Keratinocyte (primary cell): ENCODE data around the gene AKAP6. TPM values are rescaled to one million over a fixed set of nuclear protein-coding genes. Genes with fewer than 3 reads are reported as not detected.
A peak's percentile ranks its signal among the peaks of the same experiment; 100 is the strongest.

Experiments used
- DNase-seq: peaks from one replicate; pipeline ENCODE4 v3.0.0-alpha.2; 2011; ENCODE audit warnings: low read depth, missing footprints, low spot score
- FAIRE-seq: peaks from 2 replicates; lab custom pipeline; 2011; peaks lifted over from hg19 to GRCh38; lab: Jason Lieb, UNC
- H2AFZ ChIP-seq: 2 replicates; pipeline ENCODE4 v1.6.0; 2012; ENCODE audit warnings: low read length, control low read depth, inconsistent platforms; ENCODE audit not compliant: control insufficient read depth
- H3K27ac ChIP-seq: 2 replicates; pipeline ENCODE4 v1.5.1; 2011; ENCODE audit warnings: low read length; ENCODE audit not compliant: control insufficient read depth, insufficient read depth
- H3K27me3 ChIP-seq: 3 replicates; pipeline ENCODE4 v1.6.0; 2011; ENCODE audit warnings: low read length; ENCODE audit not compliant: control insufficient read depth, insufficient read depth; ENCODE audit errors: extremely low read depth
- H3K36me3 ChIP-seq, 2 experiments: 2 replicates in 1 of 2; 3 replicates in 1 of 2; pipeline ENCODE4 v1.5.1; 2011; ENCODE audit warnings: low read length in 2 of 2, mild to moderate bottlenecking in 1 of 2; ENCODE audit not compliant: control insufficient read depth in 2 of 2, insufficient read depth in 2 of 2; ENCODE audit errors: extremely low read depth in 1 of 2
- H3K4me1 ChIP-seq: 3 replicates; pipeline ENCODE4 v1.5.1; 2011; ENCODE audit warnings: low read length; ENCODE audit not compliant: control insufficient read depth, insufficient read depth; ENCODE audit errors: extremely low read depth
- H3K4me2 ChIP-seq: 3 replicates; pipeline ENCODE4 v1.6.0; 2011; ENCODE audit warnings: low read depth, low read length; ENCODE audit not compliant: control insufficient read depth, insufficient read depth; ENCODE audit errors: extremely low read depth
- H3K4me3 ChIP-seq, 3 experiments: fragments of 200-600 bp in 1 of 3; sonication (generic) in 1 of 3; 2 replicates in 2 of 3; 3 replicates in 1 of 3; pipeline ENCODE4 v1.5.1; 2011 to 2016; ENCODE audit warnings: low read length in 3 of 3, mild to moderate bottlenecking in 3 of 3, control low read depth in 2 of 3, inconsistent platforms in 1 of 3, low read depth in 1 of 3, mixed read lengths in 1 of 3, mixed run types in 1 of 3, moderate library complexity in 1 of 3; ENCODE audit not compliant: control insufficient read depth in 2 of 3, insufficient read depth in 2 of 3; ENCODE audit errors: extremely low read depth in 1 of 3
- H3K79me2 ChIP-seq: 2 replicates; pipeline ENCODE4 v1.6.0; 2012; ENCODE audit warnings: low read length; ENCODE audit not compliant: control insufficient read depth, insufficient read depth
- H3K9ac ChIP-seq: 3 replicates; pipeline ENCODE4 v1.6.0; 2011; ENCODE audit warnings: low read length; ENCODE audit not compliant: control insufficient read depth, insufficient read depth; ENCODE audit errors: extremely low read depth
- H3K9me1 ChIP-seq: 3 replicates; pipeline ENCODE4 v1.6.0; 2011; ENCODE audit warnings: low read length; ENCODE audit not compliant: control insufficient read depth, insufficient read depth; ENCODE audit errors: extremely low read depth
- H3K9me3 ChIP-seq: 2 replicates; pipeline ENCODE4 v1.5.1; 2012; ENCODE audit warnings: low read depth, low read length; ENCODE audit not compliant: control insufficient read depth
- H4K20me1 ChIP-seq: 3 replicates; pipeline ENCODE4 v1.6.0; 2011; ENCODE audit warnings: low read length; ENCODE audit not compliant: control insufficient read depth, insufficient read depth; ENCODE audit errors: extremely low read depth
- EZH2 ChIP-seq: IDR thresholded peaks from one replicate; pipeline ENCODE4 v1.6.1; 2012; ENCODE audit warnings: inconsistent platforms, mild to moderate bottlenecking, low read length, moderate library complexity
- dilution Hi-C: fragments of 300-500 bp; cut with MboI; formaldehyde crosslinking; loops from one replicate; pipeline ENCODE4 v1.7.0; 2020; ENCODE audit warnings: low sequenced_read_pairs; ENCODE audit not compliant: extremely low pct_ligation_motif_present
- polyA plus RNA-seq, 5 experiments: library from polyadenylated mRNA; depleted of rRNA in 3 of 5; stranded (reverse) in 3 of 5; stranded (forward) in 1 of 5; unstranded in 1 of 5; fragments of >200 nt; gene quantifications; 1 replicate in 1 of 5; 2 replicates in 3 of 5; 3 replicates in 1 of 5; pipeline versions ENCODE4 v1.2.1 to v1.2.3, GENCODE V29; 2011 to 2012; ENCODE audit warnings: missing spikeins in 2 of 5, low read depth in 1 of 5, low replicate concordance in 1 of 5
- TF ChIP-seq, protein P1 (sequence below), 3 experiments: IDR thresholded peaks in 1 of 3; conservative IDR thresholded peaks in 1 of 3; optimal IDR thresholded peaks in 1 of 3; 2 replicates in 2 of 3; 3 replicates in 1 of 3; pipeline versions ENCODE3 to v1.5.1; 2011; ENCODE audit warnings: low read length in 3 of 3, mild to moderate bottlenecking in 3 of 3, moderate library complexity in 2 of 3, control low read depth in 1 of 3, inconsistent platforms in 1 of 3; ENCODE audit not compliant: insufficient read depth in 2 of 3; ENCODE audit errors: extremely low read depth in 1 of 3

Gene AKAP6
- polyA plus RNA-seq, 1 donor (not counting 4 experiments of a cell fraction or from before 2014, with no cell fraction given): 2.0 TPM

GRCh38 chr14:32403688-32404087 lies 74.6 kb downstream of the AKAP6 start:
- H3K9ac ChIP-seq: no peak overlapping the region
- no peak overlapping the region for H3K4me3 ChIP-seq
- H3K27ac ChIP-seq: no peak overlapping the region
- no peaks in the 10 kb centered on the region for H3K9me3 ChIP-seq
- no peaks in the 10 kb centered on the region for H3K79me2 ChIP-seq
- H2AFZ ChIP-seq: no peak overlapping the region
- H3K9me1 ChIP-seq: no peaks in the 10 kb centered on the region
- no peaks in the 10 kb centered on the region for H3K36me3 ChIP-seq
- no peak overlapping the region for H3K4me2 ChIP-seq
- dilution Hi-C loops: no loop called here
- DNase-seq: no peak
- FAIRE-seq: peak; percentile 65
- no peaks in the 10 kb centered on the region for H4K20me1 ChIP-seq
- no peaks in the 10 kb centered on the region for H3K27me3 ChIP-seq
- TF ChIP-seq EZH2: no peak
- TF ChIP-seq, protein P1, sequence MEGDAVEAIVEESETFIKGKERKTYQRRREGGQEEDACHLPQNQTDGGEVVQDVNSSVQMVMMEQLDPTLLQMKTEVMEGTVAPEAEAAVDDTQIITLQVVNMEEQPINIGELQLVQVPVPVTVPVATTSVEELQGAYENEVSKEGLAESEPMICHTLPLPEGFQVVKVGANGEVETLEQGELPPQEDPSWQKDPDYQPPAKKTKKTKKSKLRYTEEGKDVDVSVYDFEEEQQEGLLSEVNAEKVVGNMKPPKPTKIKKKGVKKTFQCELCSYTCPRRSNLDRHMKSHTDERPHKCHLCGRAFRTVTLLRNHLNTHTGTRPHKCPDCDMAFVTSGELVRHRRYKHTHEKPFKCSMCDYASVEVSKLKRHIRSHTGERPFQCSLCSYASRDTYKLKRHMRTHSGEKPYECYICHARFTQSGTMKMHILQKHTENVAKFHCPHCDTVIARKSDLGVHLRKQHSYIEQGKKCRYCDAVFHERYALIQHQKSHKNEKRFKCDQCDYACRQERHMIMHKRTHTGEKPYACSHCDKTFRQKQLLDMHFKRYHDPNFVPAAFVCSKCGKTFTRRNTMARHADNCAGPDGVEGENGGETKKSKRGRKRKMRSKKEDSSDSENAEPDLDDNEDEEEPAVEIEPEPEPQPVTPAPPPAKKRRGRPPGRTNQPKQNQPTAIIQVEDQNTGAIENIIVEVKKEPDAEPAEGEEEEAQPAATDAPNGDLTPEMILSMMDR (optimal IDR thresholded peaks at IDR 0.05 in 1 of 3, IDR thresholded peaks at IDR 0.05 in 1 of 3, conservative IDR thresholded peaks at IDR 0.05 in 1 of 3; ENCODE audit: extremely low read depth in 1 of 3, insufficient read depth in 2 of 3, low read length in 3 of 3): no peak
- H3K4me1 ChIP-seq: peaks cover 2% of the 10 kb centered on the region

DNA sequence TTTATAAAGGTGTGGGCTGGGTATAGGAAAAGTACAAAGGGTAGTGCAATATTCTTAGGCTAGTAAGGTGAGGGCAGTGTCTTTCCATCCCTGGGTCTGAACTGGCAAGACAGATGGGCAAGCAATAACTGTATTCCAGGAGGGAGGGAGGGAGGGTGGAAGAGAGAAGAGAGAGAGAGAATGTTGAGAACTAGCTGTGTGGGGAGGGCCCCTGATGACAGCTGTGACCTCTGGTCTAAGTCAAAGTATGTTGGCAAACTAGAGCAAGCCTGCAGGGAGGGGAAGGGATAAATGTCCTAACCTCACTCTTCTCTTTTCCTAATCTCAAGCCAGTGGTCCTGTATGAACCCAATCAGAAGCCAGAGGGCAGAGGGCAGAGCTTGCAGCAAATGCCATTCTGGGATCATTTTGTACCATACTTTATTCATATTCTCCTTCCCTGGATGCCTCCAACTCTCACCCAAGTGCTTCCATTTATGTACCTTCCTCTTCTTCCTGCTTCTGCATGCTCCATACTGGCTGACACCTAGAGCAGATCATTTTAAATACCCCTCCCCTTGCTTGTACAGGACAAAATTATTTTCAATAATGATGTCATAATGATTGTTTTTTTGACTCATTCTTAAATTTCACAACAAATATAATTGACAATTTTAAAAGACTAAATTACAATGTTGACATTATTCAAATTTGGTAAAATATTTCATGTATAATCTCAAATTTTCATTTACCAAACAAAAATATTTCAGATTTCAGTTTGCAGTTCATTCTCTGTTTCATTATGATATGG lies 75.9 kb downstream of the AKAP6 start:
- H4K20me1 ChIP-seq: no peaks in the 10 kb centered on the region
- no peaks in the 10 kb centered on the region for H3K27me3 ChIP-seq
- H3K9ac ChIP-seq: no peak overlapping the region
- DNase-seq: no peak
- no peak for FAIRE-seq
- no peak for TF ChIP-seq EZH2
- TF ChIP-seq, protein P1 (optimal IDR thresholded peaks at IDR 0.05 in 1 of 3, IDR thresholded peaks at IDR 0.05 in 1 of 3, conservative IDR thresholded peaks at IDR 0.05 in 1 of 3; ENCODE audit: extremely low read depth in 1 of 3, insufficient read depth in 2 of 3, low read length in 3 of 3): no peak
- dilution Hi-C loops: no loop called here
- H3K36me3 ChIP-seq: no peaks in the 10 kb centered on the region
- no peak overlapping the region for H3K4me3 ChIP-seq
- no peaks in the 10 kb centered on the region for H3K4me1 ChIP-seq
- H3K4me2 ChIP-seq: no peak overlapping the region
- no peaks in the 10 kb centered on the region for H3K9me1 ChIP-seq
- no peaks in the 10 kb centered on the region for H3K9me3 ChIP-seq
- H2AFZ ChIP-seq: no peak overlapping the region
- H3K27ac ChIP-seq: no peak overlapping the region
- no peaks in the 10 kb centered on the region for H3K79me2 ChIP-seq
